BE2C (cell line): ENCODE measurements around the gene GBA3.

Experiments
- DNase-seq: peaks from one replicate; pipeline ENCODE4 v3.0.0-alpha.2; 2020
- H3K27me3 ChIP-seq: fragments of 250-450 bp; sonication (Bioruptor Pico); 2 replicates; pipeline ENCODE4 v1.5.1; 2020; ENCODE audit warnings: mild to moderate bottlenecking
- H3K36me3 ChIP-seq: fragments of 250-450 bp; sonication (Bioruptor Pico); 2 replicates; pipeline ENCODE4 v1.5.1; 2020; ENCODE audit warnings: mild to moderate bottlenecking
- H3K4me1 ChIP-seq: fragments of 250-450 bp; sonication (Bioruptor Pico); 2 replicates; pipeline ENCODE4 v1.5.1; 2020
- H3K4me3 ChIP-seq: 2 replicates; pipeline ENCODE4 v1.5.1; 2011; ENCODE audit warnings: low read depth, low read length
- H3K9me3 ChIP-seq: fragments of 250-450 bp; sonication (Bioruptor Pico); 2 replicates; pipeline ENCODE4 v1.5.1; 2020
- CTCF ChIP-seq: IDR thresholded peaks from 2 replicates; pipeline ENCODE4 v1.5.1; 2012; ENCODE audit warnings: mild to moderate bottlenecking, low read depth, low read length

GBA3 gene

GRCh38 chr4:22703912-22704311 is 11.2 kb downstream of the GBA3 start:
- Histone ChIP-seq H3K36me3 (no peaks in the 10 kb centered on the region), H3K4me3 (no peak overlapping the region), H3K4me1 (no peaks in the 10 kb centered on the region), H3K9me3 (no peaks in the 10 kb centered on the region), H3K27me3 (no peaks in the 10 kb centered on the region; the same call in 1 of the 2 replicates)
- TF ChIP-seq CTCF, result no peak
- no peak for DNase-seq

- H3K27me3 ChIP-seq, result no peaks in the 10 kb centered on the region; the same call in 1 of the 2 replicates
- no peak overlapping the region for H3K4me3 ChIP-seq
- no peak for DNase-seq
- no peaks in the 10 kb centered on the region for H3K36me3 ChIP-seq
- no peak for TF ChIP-seq CTCF
- H3K4me1 ChIP-seq, result no peaks in the 10 kb centered on the region
- no peaks in the 10 kb centered on the region for H3K9me3 ChIP-seq
These were observed 14.7 kb downstream of the GBA3 start for GRCh38 chr4:22707390-22707789.

GRCh38 chr4:22708961-22709360 is 16.2 kb downstream of the GBA3 start:
- DNase-seq, result no peak
- no peaks in the 10 kb centered on the region for H3K36me3 ChIP-seq
- H3K4me3 ChIP-seq, result no peak overlapping the region
- TF ChIP-seq CTCF, result no peak
- H3K4me1 ChIP-seq, result no peaks in the 10 kb centered on the region
- H3K27me3 ChIP-seq, result no peaks in the 10 kb centered on the region; the same call in 1 of the 2 replicates
- H3K9me3 ChIP-seq, result no peaks in the 10 kb centered on the region

GRCh38 chr4:22712105-22712504 is 19.4 kb downstream of the GBA3 start:
- no peaks in the 10 kb centered on the region; the same call in 1 of the 2 replicates for H3K27me3 ChIP-seq
- H3K9me3 ChIP-seq, result no peaks in the 10 kb centered on the region
- no peak for TF ChIP-seq CTCF
- no peaks in the 10 kb centered on the region for H3K4me1 ChIP-seq
- no peak for DNase-seq
- H3K36me3 ChIP-seq, result no peaks in the 10 kb centered on the region
- H3K4me3 ChIP-seq, result no peak overlapping the region

GRCh38 chr4:22712529-22712928 is 19.8 kb downstream of the GBA3 start:
- no peak overlapping the region for H3K4me3 ChIP-seq
- H3K9me3 ChIP-seq, result no peaks in the 10 kb centered on the region
- H3K36me3 ChIP-seq, result no peaks in the 10 kb centered on the region
- no peaks in the 10 kb centered on the region; the same call in 1 of the 2 replicates for H3K27me3 ChIP-seq
- H3K4me1 ChIP-seq, result no peaks in the 10 kb centered on the region
- TF ChIP-seq CTCF, result no peak
- no peak for DNase-seq

GRCh38 chr4:22713841-22714240 is 21.1 kb downstream of the GBA3 start:
- no peak overlapping the region for H3K4me3 ChIP-seq
- H3K36me3 ChIP-seq, result no peaks in the 10 kb centered on the region
- DNase-seq, result no peak
- no peak for TF ChIP-seq CTCF
- H3K9me3 ChIP-seq, result no peaks in the 10 kb centered on the region
- H3K4me1 ChIP-seq, result no peaks in the 10 kb centered on the region
- H3K27me3 ChIP-seq, result no peaks in the 10 kb centered on the region
